B cell (primary cell): ENCODE measurements around the gene BTNL2. TPM values are rescaled to one million over a fixed set of nuclear protein-coding genes. Genes with fewer than 3 reads are reported as not detected.

Source experiments
- ATAC-seq: fragments of 200-7000 bp; cut with Tn5 transposase; one replicate; pipeline ENCODE4 v1.10.0; 2021; ENCODE audit warnings: low read depth, mild to moderate bottlenecking, moderate number of reproducible peaks, moderate library complexity
- CTCF ChIA-PET: fragments of 350-600 bp; sonication (Branson Sonifier 250); formaldehyde crosslinking; loops from one replicate; lab custom pipeline; 2021; ENCODE audit warnings: antibody characterized with exemption, inconsistent platforms; lab: Charles Lee
- POLR2A ChIA-PET: fragments of 350-600 bp; sonication (Branson Sonifier 250); formaldehyde crosslinking; loops from one replicate; lab custom pipeline; 2021; ENCODE audit warnings: antibody characterized with exemption; lab: Charles Lee
- DNase-seq: peaks from one replicate; pipeline ENCODE4 v3.0.0; 2013
- H2AFZ ChIP-seq: 2 replicates; pipeline ENCODE4 v1.6.1; 2012; ENCODE audit warnings: mild to moderate bottlenecking, low read depth, low read length; ENCODE audit not compliant: insufficient read depth, poor library complexity, severe bottlenecking
- H3K27ac ChIP-seq, 2 donors: 1 replicate in 1 of 2; 2 replicates in 1 of 2; pipeline ENCODE4 v1.5.1; 2012 to 2013; ENCODE audit warnings: low read length in 2 of 2, mild to moderate bottlenecking in 2 of 2, moderate library complexity in 1 of 2
- H3K27me3 ChIP-seq, 4 experiments: fragments of 200-600 bp in 1 of 4; sonication (generic) in 1 of 4; replicated peaks in 1 of 4; 1 replicate in 2 of 4; 2 replicates in 2 of 4; pipeline versions ENCODE4 v1.6.1 to v1.7.0; 2013 to 2016; ENCODE audit warnings: low read length in 3 of 4, mild to moderate bottlenecking in 2 of 4, mixed read lengths in 1 of 4, moderate library complexity in 1 of 4; ENCODE audit not compliant: insufficient read depth in 4 of 4, control insufficient read depth in 3 of 4; ENCODE audit errors: control extremely low read depth in 1 of 4
- H3K36me3 ChIP-seq, 2 experiments: replicated peaks in 1 of 2; 1 replicate in 1 of 2; 2 replicates in 1 of 2; pipeline versions ENCODE4 v1.6.1 to v1.7.1; 2013; ENCODE audit warnings: low read length in 1 of 2; ENCODE audit not compliant: insufficient read depth in 2 of 2, control insufficient read depth in 1 of 2; ENCODE audit errors: control extremely low read depth in 1 of 2, extremely low read depth in 1 of 2
- H3K4me1 ChIP-seq, 2 donors: fragments of 200-600 bp in 1 of 2; sonication (generic) in 1 of 2; 1 replicate in 1 of 2; 2 replicates in 1 of 2; pipeline versions ENCODE4 v1.5.1 to v1.6.1; 2013 to 2017; ENCODE audit warnings: low read length in 2 of 2; ENCODE audit not compliant: control insufficient read depth in 2 of 2, insufficient read depth in 2 of 2
- H3K4me2 ChIP-seq: replicated peaks from 2 replicates; pipeline ENCODE3; 2012; ENCODE audit warnings: mild to moderate bottlenecking, low read depth, low read length; ENCODE audit not compliant: poor library complexity, severe bottlenecking
- H3K4me3 ChIP-seq, 5 experiments: fragments of 200-600 bp in 1 of 5; sonication (generic) in 1 of 5; 1 replicate in 3 of 5; 2 replicates in 2 of 5; pipeline versions ENCODE4 v1.5.1 to v1.7.0; 2011 to 2016; ENCODE audit warnings: low read length in 4 of 5, mild to moderate bottlenecking in 4 of 5, low read depth in 2 of 5, control low read depth in 1 of 5, moderate library complexity in 1 of 5; ENCODE audit not compliant: insufficient read depth in 1 of 5; ENCODE audit errors: control extremely low read depth in 1 of 5, extremely low read depth in 1 of 5
- H3K79me2 ChIP-seq: fragments of 200-600 bp; sonication (generic); one replicate; pipeline ENCODE4 v1.6.0; 2016; ENCODE audit warnings: low read length; ENCODE audit not compliant: control insufficient read depth, insufficient read depth
- H3K9ac ChIP-seq: fragments of 200-600 bp; sonication (generic); 2 replicates; pipeline ENCODE4 v1.6.1; 2017; ENCODE audit warnings: mild to moderate bottlenecking, low read length, moderate library complexity
- H3K9me3 ChIP-seq, 3 donors: one replicate each; pipeline versions ENCODE4 v1.6.1 to v1.7.1; 2013; ENCODE audit warnings: low read length in 2 of 3; ENCODE audit not compliant: control insufficient read depth in 2 of 3, insufficient read depth in 1 of 3; ENCODE audit errors: control extremely low read depth in 1 of 3
- H4K20me1 ChIP-seq: 2 replicates; pipeline ENCODE4 v1.6.0; 2012; ENCODE audit warnings: mild to moderate bottlenecking, low read length; ENCODE audit not compliant: insufficient read depth, control insufficient read depth, poor library complexity, severe bottlenecking
- H3K27ac Mint-ChIP-seq: one replicate; pipeline ENCODE4 v1.8.0; 2021; ENCODE audit warnings: mixed read lengths
- H3K27me3 Mint-ChIP-seq: one replicate; pipeline ENCODE4 v1.8.0; 2021; ENCODE audit warnings: mixed read lengths
- H3K4me1 Mint-ChIP-seq: one replicate; pipeline ENCODE4 v1.8.0; 2021; ENCODE audit warnings: mixed read lengths
- H3K4me3 Mint-ChIP-seq: one replicate; pipeline ENCODE4 v1.8.0; 2021; ENCODE audit warnings: mixed read lengths
- H3K9me3 Mint-ChIP-seq: one replicate; pipeline ENCODE4 v1.8.0; 2022; ENCODE audit warnings: mixed read lengths; ENCODE audit not compliant: insufficient read depth
- EZH2 ChIP-seq: IDR thresholded peaks from 2 replicates; pipeline ENCODE4 v1.6.1; 2012; ENCODE audit warnings: borderline replicate concordance, low read depth, mild to moderate bottlenecking, moderate library complexity, low read length; ENCODE audit not compliant: insufficient read depth, poor library complexity, severe bottlenecking
- WGBS: methylation state at CpG from one replicate; pipeline ENCODE4 v1.1.5; 2013; ENCODE audit warnings: missing lambda C conversion rate; ENCODE audit not compliant: insufficient coverage; 5-methylcytosine and 5-hydroxymethylcytosine counted together
- intact Hi-C: fragments of 100-400 bp; cut with micrococcal nuclease; formaldehyde crosslinking; loops from one replicate; pipeline ENCODE4 v1.10.0; 2022
- polyA plus RNA-seq: library from polyadenylated mRNA; depleted of rRNA; stranded (reverse); fragments of >200 nt; gene quantifications from 2 replicates; pipeline ENCODE4 v1.2.3, GENCODE V29; 2012
- total RNA-seq, 2 donors: library from RNA; stranded (reverse); fragments of 120-200 nt in 1 of 2; gene quantifications; 1 replicate in 1 of 2; 2 replicates in 1 of 2; pipeline versions ENCODE4 v1.2.3 to v1.2.4, GENCODE V29; 2013 to 2022
- TF ChIP-seq, protein P1 (sequence below): fragments of 200-600 bp; IDR thresholded peaks from one replicate; pipeline ENCODE4 v1.8.0; 2022; ENCODE audit warnings: antibody characterized with exemption, mild to moderate bottlenecking

BTNL2 gene
- total and polyA plus RNA-seq, 2 donors (not counting 1 experiment from before 2014, with no cell fraction given): not detected

GRCh38 chr6:32447932-32448331 lies 41.0 kb upstream of the BTNL2 start:
- peaks cover 22% of the 10 kb centered on the region for H4K20me1 ChIP-seq
- ATAC-seq (no peak), DNase-seq (no peak)
- peaks cover 25 to 28% of the 10 kb centered on the region in 2 donors for H3K4me1 ChIP-seq
- Mint-ChIP-seq H3K4me1 (peaks cover 44% of the 10 kb centered on the region), H3K27ac (peak overlapping the region; percentile 0), H3K9me3 (peaks cover 12% of the 10 kb centered on the region), H3K27me3 (no peaks in the 10 kb centered on the region), H3K4me3 (no peak overlapping the region)
- TF ChIP-seq, protein P1, sequence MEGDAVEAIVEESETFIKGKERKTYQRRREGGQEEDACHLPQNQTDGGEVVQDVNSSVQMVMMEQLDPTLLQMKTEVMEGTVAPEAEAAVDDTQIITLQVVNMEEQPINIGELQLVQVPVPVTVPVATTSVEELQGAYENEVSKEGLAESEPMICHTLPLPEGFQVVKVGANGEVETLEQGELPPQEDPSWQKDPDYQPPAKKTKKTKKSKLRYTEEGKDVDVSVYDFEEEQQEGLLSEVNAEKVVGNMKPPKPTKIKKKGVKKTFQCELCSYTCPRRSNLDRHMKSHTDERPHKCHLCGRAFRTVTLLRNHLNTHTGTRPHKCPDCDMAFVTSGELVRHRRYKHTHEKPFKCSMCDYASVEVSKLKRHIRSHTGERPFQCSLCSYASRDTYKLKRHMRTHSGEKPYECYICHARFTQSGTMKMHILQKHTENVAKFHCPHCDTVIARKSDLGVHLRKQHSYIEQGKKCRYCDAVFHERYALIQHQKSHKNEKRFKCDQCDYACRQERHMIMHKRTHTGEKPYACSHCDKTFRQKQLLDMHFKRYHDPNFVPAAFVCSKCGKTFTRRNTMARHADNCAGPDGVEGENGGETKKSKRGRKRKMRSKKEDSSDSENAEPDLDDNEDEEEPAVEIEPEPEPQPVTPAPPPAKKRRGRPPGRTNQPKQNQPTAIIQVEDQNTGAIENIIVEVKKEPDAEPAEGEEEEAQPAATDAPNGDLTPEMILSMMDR: no peak
- TF ChIP-seq EZH2: no peak
- peaks cover 0 to 2% (median 0%) of the 10 kb centered on the region in 3 donors for H3K9me3 ChIP-seq
- CTCF ChIA-PET: interaction anchor here (1.0 to 2.1 kb wide), 6 partner anchors 9 to 252 kb away, joined by 3 to 8 read pairs (median 6); no protein-coding TSS in a partner anchor
- peaks cover 12 to 31% of the 10 kb centered on the region in 2 experiments for H3K36me3 ChIP-seq
- intact Hi-C loops: no loop called here
- H3K4me2 ChIP-seq: no peak overlapping the region
- peak overlapping the region in 1 of 2 donors; percentile 33 for H3K27ac ChIP-seq
- H3K79me2 ChIP-seq: peaks cover 16% of the 10 kb centered on the region
- no peaks in the 10 kb centered on the region for H3K27me3 ChIP-seq
- H3K4me3 ChIP-seq: no peak overlapping the region
- POLR2A ChIA-PET: interaction anchor here (0.5 to 1.3 kb wide), 5 partner anchors 9 to 492 kb away, joined by 3 to 4 read pairs (median 4); no protein-coding TSS in a partner anchor
- no peak overlapping the region for H3K9ac ChIP-seq
- no peak overlapping the region for H2AFZ ChIP-seq

DNA sequence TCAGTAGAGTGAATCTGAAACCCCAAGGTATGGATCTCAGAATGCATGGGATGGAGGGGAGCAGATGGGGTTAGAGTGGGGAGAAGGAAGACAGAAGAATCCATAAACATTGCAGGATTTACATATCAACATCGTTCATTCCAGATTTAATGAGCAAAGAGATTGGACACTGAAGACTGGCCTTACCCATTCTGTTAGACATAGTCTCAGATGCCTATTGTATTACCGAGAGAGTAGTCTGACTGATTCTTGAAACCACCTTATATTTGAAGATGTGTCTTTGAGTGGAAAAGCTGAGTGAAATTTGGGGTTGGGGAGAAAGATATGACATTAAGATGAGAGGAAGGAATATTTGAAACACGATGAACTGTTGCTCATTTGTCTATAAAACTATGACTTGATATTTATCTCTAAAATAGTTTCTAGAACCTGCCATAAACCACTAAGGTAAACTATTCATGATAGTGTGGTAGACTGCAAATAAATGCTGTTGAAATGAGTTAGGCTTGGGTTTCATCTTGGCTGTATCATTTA lies 38.4 kb upstream of the BTNL2 start:
- Mint-ChIP-seq H3K27ac (peak overlapping the region; percentile 54), H3K9me3 (no peaks in the 10 kb centered on the region), H3K27me3 (no peaks in the 10 kb centered on the region), H3K4me1 (peaks cover 59% of the 10 kb centered on the region), H3K4me3 (peak overlapping the region; percentile 38)
- ChIA-PET CTCF (interaction anchor here (0.7 to 2.1 kb wide), 4 partner anchors 31 to 256 kb away, joined by 3 to 5 read pairs (median 4); no protein-coding TSS in a partner anchor), POLR2A (interaction anchor here (0.8 to 1.2 kb wide), 3 partner anchors 13 to 221 kb away, joined by 3 to 13 read pairs (median 3); partner anchors contain the start of gene HLA-DQB1)
- H4K20me1 ChIP-seq: peaks cover 45% of the 10 kb centered on the region
- no peak overlapping the region for H3K4me3 ChIP-seq
- H3K9ac ChIP-seq: no peak overlapping the region
- peaks cover 36 to 38% of the 10 kb centered on the region in 2 donors for H3K4me1 ChIP-seq
- H3K27me3 ChIP-seq: no peaks in the 10 kb centered on the region
- WGBS: no CpG with 5 or more reads among the region's 3 CpGs
- ATAC-seq (no peak), DNase-seq (peak; percentile 36)
- H3K79me2 ChIP-seq: peaks cover 41% of the 10 kb centered on the region
- H2AFZ ChIP-seq: no peak overlapping the region
- H3K9me3 ChIP-seq: no peaks in the 10 kb centered on the region
- no peak for TF ChIP-seq EZH2
- TF ChIP-seq, protein P1: no peak
- peak overlapping the region in 1 of 2 donors; percentile 51 for H3K27ac ChIP-seq
- intact Hi-C loops: no loop called here
- peak overlapping the region; percentile 85 for H3K4me2 ChIP-seq
- H3K36me3 ChIP-seq: peaks cover 17 to 56% of the 10 kb centered on the region in 2 experiments
